Liver (tissue), 9 donors: ENCODE data around the gene ARHGEF39. TPM values are rescaled to one million over a fixed set of nuclear protein-coding genes. Genes with fewer than 3 reads are reported as not detected.

Experiments
- DNase-seq: peaks from one replicate; pipeline ENCODE4 v3.0.0-alpha.2; 2017; ENCODE audit warnings: low spot score
- H3K27ac ChIP-seq, 2 donors: one replicate each; pipeline ENCODE4 v1.7.0; 2013; ENCODE audit warnings: inconsistent platforms in 2 of 2, low read length in 2 of 2, control low read depth in 1 of 2, low read depth in 1 of 2, mild to moderate bottlenecking in 1 of 2
- H3K27me3 ChIP-seq, 4 donors: one replicate each; pipeline versions ENCODE4 v1.6.1 to v1.7.0; 2013; ENCODE audit warnings: low read length in 3 of 4, inconsistent platforms in 1 of 4, mild to moderate bottlenecking in 1 of 4, moderate library complexity in 1 of 4; ENCODE audit not compliant: control insufficient read depth in 4 of 4, insufficient read depth in 4 of 4
- H3K36me3 ChIP-seq, 4 donors: one replicate each; pipeline versions ENCODE4 v1.6.1 to v1.7.0; 2013; ENCODE audit warnings: low read length in 3 of 4, mild to moderate bottlenecking in 3 of 4, low read depth in 1 of 4, moderate library complexity in 1 of 4; ENCODE audit not compliant: control insufficient read depth in 4 of 4, insufficient read depth in 3 of 4
- H3K4me1 ChIP-seq, 4 donors: one replicate each; pipeline versions ENCODE4 v1.6.1 to v1.7.0; 2013; ENCODE audit warnings: low read length in 3 of 4, mild to moderate bottlenecking in 3 of 4, moderate library complexity in 1 of 4; ENCODE audit not compliant: control insufficient read depth in 4 of 4, insufficient read depth in 4 of 4
- H3K4me3 ChIP-seq, 3 donors: one replicate each; pipeline versions ENCODE4 v1.6.1 to v1.7.0; 2013; ENCODE audit warnings: low read length in 3 of 3, control low read depth in 1 of 3, low read depth in 1 of 3, mild to moderate bottlenecking in 1 of 3
- H3K9ac ChIP-seq, 2 donors: one replicate each; pipeline ENCODE4 v1.7.0; 2013; ENCODE audit warnings: low read length in 2 of 2, mild to moderate bottlenecking in 2 of 2, moderate library complexity in 2 of 2, control low read depth in 1 of 2, low read depth in 1 of 2
- H3K9me3 ChIP-seq, 4 donors: one replicate each; pipeline versions ENCODE4 v1.6.1 to v1.7.0; 2013; ENCODE audit warnings: low read length in 3 of 4; ENCODE audit not compliant: control insufficient read depth in 4 of 4
- CTCF ChIP-seq: fragments of 150-350 bp; IDR thresholded peaks from 2 replicates; pipeline ENCODE4 v1.5.1; 2017; ENCODE audit warnings: improper control_type of control experiment, low read depth, low read length; ENCODE audit not compliant: missing input control
- EGR1 ChIP-seq, 2 donors: IDR thresholded peaks; 2 replicates each; pipeline ENCODE4 v1.6.1; 2016 to 2018; ENCODE audit warnings: antibody characterized with exemption in 2 of 2, low read depth in 2 of 2
- GABPA ChIP-seq, 2 donors: IDR thresholded peaks in 1 of 2; conservative IDR thresholded peaks in 1 of 2; 2 replicates each; pipeline ENCODE4 v1.6.1; 2016; ENCODE audit warnings: antibody characterized with exemption in 2 of 2, mild to moderate bottlenecking in 1 of 2, moderate library complexity in 1 of 2
- HNF4A ChIP-seq, 2 donors: conservative IDR thresholded peaks; 2 replicates each; pipeline ENCODE4 v1.6.1; 2016; ENCODE audit warnings: antibody characterized with exemption in 2 of 2, mild to moderate bottlenecking in 2 of 2
- HNF4G ChIP-seq: IDR thresholded peaks from 2 replicates; pipeline ENCODE4 v1.6.1; 2016; ENCODE audit warnings: antibody characterized with exemption
- JUND ChIP-seq, 2 donors: IDR thresholded peaks; 2 replicates each; pipeline ENCODE4 v1.6.1; 2016; ENCODE audit warnings: antibody characterized with exemption in 2 of 2
- NR2F2 ChIP-seq: IDR thresholded peaks from 2 replicates; pipeline ENCODE4 v1.6.1; 2016; ENCODE audit warnings: antibody characterized with exemption
- RAD21 ChIP-seq, 2 donors: IDR thresholded peaks; 2 replicates each; pipeline ENCODE4 v1.6.1; 2016; ENCODE audit warnings: antibody characterized with exemption in 2 of 2, mild to moderate bottlenecking in 2 of 2
- REST ChIP-seq: IDR thresholded peaks from 2 replicates; pipeline ENCODE4 v1.6.1; 2016; ENCODE audit warnings: antibody characterized with exemption, mild to moderate bottlenecking
- RXRA ChIP-seq, 2 donors: IDR thresholded peaks; 2 replicates each; pipeline ENCODE4 v1.6.1; 2017 to 2018; ENCODE audit warnings: antibody characterized with exemption in 2 of 2, mild to moderate bottlenecking in 1 of 2
- SP1 ChIP-seq: IDR thresholded peaks from 2 replicates; pipeline ENCODE4 v1.6.1; 2018; ENCODE audit warnings: antibody characterized with exemption, mild to moderate bottlenecking
- ZBTB33 ChIP-seq: IDR thresholded peaks from 2 replicates; pipeline ENCODE4 v1.6.1; 2016; ENCODE audit warnings: antibody characterized with exemption
- WGBS: extraction: QIAGEN DNeasy Blood & Tissue Kit; methylation state at CpG from one replicate; pipeline ENCODE4 v1.1.7; 2013; 5-methylcytosine and 5-hydroxymethylcytosine counted together
- polyA plus RNA-seq, 2 donors: library from polyadenylated mRNA; stranded (reverse) in 1 of 2; unstranded in 1 of 2; fragments of 200-250 nt in 1 of 2; fragments of >200 nt in 1 of 2; fragmentation: Nextera tagmentation in 1 of 2; extraction: Ambion mirVana in 1 of 2; gene quantifications; one replicate each; pipeline versions ENCODE4 v1.2.1 to v1.2.3, GENCODE V29; 2013 to 2015
- total RNA-seq, 2 donors: library from RNA; depleted of rRNA; stranded (reverse); fragments of >200 nt; gene quantifications; one replicate each; pipeline ENCODE4 v1.2.3, GENCODE V29; 2014
- donor health status: healthy.
- donor health status: healthy.
- donor health status: healthy.
- donor health status: healthy.
- donor health status: healthy.

ARHGEF39 gene
- total and polyA plus RNA-seq, 4 donors = under 0.01 to 7.4 (median 0.74) TPM

DNA sequence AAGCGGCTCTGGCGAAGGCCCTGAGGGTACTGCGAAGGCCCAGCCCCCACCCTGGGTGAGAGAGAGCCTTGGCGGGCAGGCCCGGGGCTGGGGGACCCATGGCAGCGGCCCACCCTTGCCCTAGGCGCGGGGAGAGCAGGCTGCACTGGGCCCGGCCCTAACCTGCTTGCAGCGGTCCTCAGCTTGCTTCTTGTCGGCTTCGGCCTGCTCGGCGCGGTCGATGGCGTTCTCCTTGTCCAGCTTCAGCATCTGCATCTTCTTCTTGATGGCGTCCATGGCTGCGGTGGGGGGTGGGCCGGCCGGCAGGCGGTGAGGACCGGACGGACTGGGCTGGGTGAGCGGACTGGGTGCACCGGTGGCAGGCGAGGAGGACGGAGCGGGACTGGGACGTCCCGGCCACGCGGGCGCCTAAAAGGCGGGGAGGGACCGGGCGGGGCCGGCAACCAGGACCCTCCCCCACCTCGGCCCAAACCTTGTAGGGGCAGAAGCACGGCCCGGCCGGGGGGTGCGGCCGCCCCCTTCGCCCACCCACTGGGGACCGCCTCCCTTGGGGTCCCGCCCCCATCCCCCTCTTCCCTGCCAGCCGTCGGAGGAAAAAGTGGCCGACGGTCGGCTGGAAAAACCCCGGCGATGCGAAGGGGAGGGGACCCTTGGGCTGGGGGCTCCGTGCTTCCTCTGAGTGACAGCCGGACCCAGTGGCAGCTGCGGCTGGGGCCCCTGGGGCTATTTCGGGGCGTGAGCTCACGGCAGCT, 24.7 kb upstream of the ARHGEF39 start, which contains the start of gene TPM2:
TSS of gene TPM2 (minus strand) at position 384 of the 752 bp plus-strand sequence. CDS start at position 276, 108 bp downstream.
- DNase-seq = no peak

DNA sequence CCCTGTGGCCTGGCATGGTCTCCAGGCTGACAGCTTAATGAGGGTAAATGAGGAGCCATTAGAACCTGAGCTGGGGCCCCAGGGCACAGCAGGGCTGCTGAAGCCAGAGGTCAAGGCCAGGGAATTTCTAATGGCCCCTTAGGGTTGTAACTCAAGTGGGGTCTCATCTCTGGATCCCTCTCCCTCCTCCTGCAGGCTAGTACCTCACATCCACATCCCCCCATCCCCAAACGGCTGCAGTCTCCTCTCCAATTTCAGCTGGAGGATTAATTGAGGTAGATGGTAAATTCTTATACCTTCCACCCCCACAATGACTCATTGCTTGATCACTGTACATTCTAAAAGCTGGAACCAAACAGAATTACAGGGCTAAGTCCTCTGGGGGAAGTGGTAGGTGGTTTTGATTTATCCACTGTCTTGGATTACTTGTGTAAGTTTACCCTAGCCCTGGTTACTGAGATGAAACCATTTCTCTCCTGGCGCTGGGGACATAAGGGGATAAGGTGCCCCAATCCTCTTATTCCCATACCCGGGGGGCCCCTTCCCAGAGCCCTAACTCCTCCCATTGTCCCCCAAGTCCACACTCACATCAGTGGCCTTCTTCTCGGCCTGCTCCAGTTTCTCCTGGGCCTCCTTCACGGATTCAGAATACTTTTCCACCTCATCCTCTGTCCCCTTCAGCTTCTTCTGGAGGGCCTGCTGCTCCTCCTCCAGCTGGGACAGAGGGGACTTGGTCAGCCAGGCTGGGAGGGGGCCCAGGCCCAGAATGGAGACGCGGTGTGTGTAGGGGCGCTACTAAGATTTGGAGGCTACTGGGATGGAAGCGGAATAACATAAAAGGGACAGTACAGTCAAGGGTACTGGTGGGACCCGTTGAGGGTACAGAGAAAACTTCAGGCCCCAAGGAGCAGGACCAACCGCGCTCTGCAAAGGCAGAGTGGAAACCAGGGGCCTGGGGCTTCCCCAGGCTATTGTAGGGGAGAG, 23.9 kb upstream of the ARHGEF39 start:
- H3K9me3 ChIP-seq = no peaks in the 10 kb centered on the region
- H3K4me3 ChIP-seq = peak overlapping the region in 1 of 3 donors; percentile 22
- DNase-seq = no peak
- peak overlapping the region in 1 of 2 donors; percentile 12 for H3K27ac ChIP-seq
- H3K36me3 ChIP-seq = peaks cover 0 to 2% (median 0%) of the 10 kb centered on the region in 4 donors
- no peaks in the 10 kb centered on the region for H3K27me3 ChIP-seq
- no peak for TF ChIP-seq SP1
- TF ChIP-seq CTCF = no peak
- no peak for TF ChIP-seq RXRA (IDR thresholded peaks at IDR 0.05)
- TF ChIP-seq NR2F2 = no peak
- no peak for TF ChIP-seq JUND (IDR thresholded peaks at IDR 0.05)
- TF ChIP-seq GABPA (IDR thresholded peaks at IDR 0.05 in 1 of 2, conservative IDR thresholded peaks at IDR 0.05 in 1 of 2) = no peak
- no peak for TF ChIP-seq EGR1 (IDR thresholded peaks at IDR 0.05; ENCODE audit: low read depth in 2 of 2)
- no peak for TF ChIP-seq ZBTB33
- TF ChIP-seq HNF4A (conservative IDR thresholded peaks at IDR 0.05) = no peak
- no peak overlapping the region for H3K9ac ChIP-seq
- peaks cover 0 to 10% (median 5%) of the 10 kb centered on the region in 4 donors for H3K4me1 ChIP-seq
- 90% methylated on average over 12 of the region's 12 CpGs for WGBS

More for the DNA sequence above, 24.7 kb upstream of the ARHGEF39 start, which contains the start of gene TPM2:
- peak within 1 kb of the TSS; percentile 77 to 81 for H3K27ac ChIP-seq
- H3K4me1 ChIP-seq = peaks cover 0 to 10% (median 5%) of the 10 kb centered on the region in 4 donors
- TF ChIP-seq HNF4G = no peak
- TF ChIP-seq RAD21 (IDR thresholded peaks at IDR 0.05) = no peak
- no peak for TF ChIP-seq ZBTB33
- TF ChIP-seq REST = no peak
- peak within 1 kb of the TSS in 1 of 2 donors; percentile 21 for H3K9ac ChIP-seq
- WGBS = 61% methylated on average over 61 of the region's 61 CpGs
- H3K9me3 ChIP-seq = no peaks in the 10 kb centered on the region
- no peaks in the 10 kb centered on the region for H3K27me3 ChIP-seq
- H3K4me3 ChIP-seq = peak within 1 kb of the TSS; percentile 59 to 85 (median 77)
- peaks cover 0 to 2% (median 0%) of the 10 kb centered on the region in 4 donors for H3K36me3 ChIP-seq
